Endodermal cell (in vitro differentiated cells): ENCODE results near the gene RALGAPA2. TPM values are rescaled to one million over a fixed set of nuclear protein-coding genes. Genes with fewer than 3 reads are reported as not detected.

Experiments used
- DNase-seq: peaks from one replicate; pipeline ENCODE4 v3.0.0-alpha.2; 2017
- H3K27ac ChIP-seq: 2 replicates; pipeline ENCODE4 v1.5.1; 2013; ENCODE audit warnings: mild to moderate bottlenecking, low read depth, low read length, moderate library complexity
- H3K27me3 ChIP-seq: 2 replicates; pipeline ENCODE4 v1.6.1; 2013; ENCODE audit warnings: mild to moderate bottlenecking, low read length, moderate library complexity; ENCODE audit not compliant: insufficient read depth, control insufficient read depth, poor library complexity, severe bottlenecking
- H3K36me3 ChIP-seq: 2 replicates; pipeline ENCODE4 v1.7.0; 2013; ENCODE audit warnings: mild to moderate bottlenecking, low read length, moderate library complexity; ENCODE audit not compliant: control insufficient read depth, insufficient read depth
- H3K4me1 ChIP-seq: one replicate; pipeline ENCODE4 v1.7.0; 2013; ENCODE audit warnings: low read length; ENCODE audit not compliant: control insufficient read depth, insufficient read depth
- H3K4me3 ChIP-seq: 2 replicates; pipeline ENCODE4 v1.5.1; 2013; ENCODE audit warnings: mild to moderate bottlenecking, low read length, moderate library complexity
- H3K9ac ChIP-seq: 2 replicates; pipeline ENCODE4 v1.6.1; 2013; ENCODE audit warnings: mild to moderate bottlenecking, low read length, moderate library complexity; ENCODE audit not compliant: poor library complexity, severe bottlenecking; ENCODE audit errors: extremely low read depth
- H3K9me3 ChIP-seq: 2 replicates; pipeline ENCODE4 v1.6.1; 2013; ENCODE audit warnings: mild to moderate bottlenecking, low read length, moderate library complexity; ENCODE audit not compliant: control insufficient read depth
- H3K27ac Mint-ChIP-seq: 2 replicates; pipeline ENCODE4 v1.8.0; 2020; ENCODE audit warnings: mixed read lengths
- H3K27me3 Mint-ChIP-seq: 2 replicates; pipeline ENCODE4 v1.8.0; 2021; ENCODE audit warnings: mild to moderate bottlenecking, mixed read lengths; ENCODE audit not compliant: insufficient read depth
- H3K36me3 Mint-ChIP-seq: 2 replicates; pipeline ENCODE4 v1.8.0; 2020; ENCODE audit warnings: low read depth, mixed read lengths
- H3K4me1 Mint-ChIP-seq: 2 replicates; pipeline ENCODE4 v1.8.0; 2020; ENCODE audit warnings: mixed read lengths
- H3K4me3 Mint-ChIP-seq: 2 replicates; pipeline ENCODE4 v1.8.0; 2020; ENCODE audit warnings: mild to moderate bottlenecking, moderate library complexity, mixed read lengths
- H3K9me3 Mint-ChIP-seq: 2 replicates; pipeline ENCODE4 v1.8.0; 2020; ENCODE audit warnings: mild to moderate bottlenecking, mixed read lengths
- WGBS, 2 experiments: methylation state at CpG; one replicate each; pipeline versions ENCODE4 v1.1.5 to v1.1.7; 2013; ENCODE audit warnings: missing lambda C conversion rate in 2 of 2, mixed read lengths in 1 of 2; ENCODE audit not compliant: insufficient coverage in 1 of 2, insufficient read length in 1 of 2; 5-methylcytosine and 5-hydroxymethylcytosine counted together
- total RNA-seq, 2 donors: library from RNA; stranded (reverse); fragmentation: NEBNext Ultra II Directional in 1 of 2; extraction: Animal tissue kit (Norgen Biotek cat#: 25700) in 1 of 2; gene quantifications; 2 replicates in 1 of 2; 3 replicates in 1 of 2; pipeline ENCODE4 v1.2.1, GENCODE V29; 2021
- TF ChIP-seq, protein P1 (sequence below): fragments of 200-600 bp; sonication (generic); conservative IDR thresholded peaks from 2 replicates; pipeline ENCODE4 v1.5.0; 2021; ENCODE audit warnings: antibody characterized with exemption, mild to moderate bottlenecking

Gene RALGAPA2
- total RNA-seq, 2 donors from 2014 or later: 19.5 to 24.6 TPM

DNA sequence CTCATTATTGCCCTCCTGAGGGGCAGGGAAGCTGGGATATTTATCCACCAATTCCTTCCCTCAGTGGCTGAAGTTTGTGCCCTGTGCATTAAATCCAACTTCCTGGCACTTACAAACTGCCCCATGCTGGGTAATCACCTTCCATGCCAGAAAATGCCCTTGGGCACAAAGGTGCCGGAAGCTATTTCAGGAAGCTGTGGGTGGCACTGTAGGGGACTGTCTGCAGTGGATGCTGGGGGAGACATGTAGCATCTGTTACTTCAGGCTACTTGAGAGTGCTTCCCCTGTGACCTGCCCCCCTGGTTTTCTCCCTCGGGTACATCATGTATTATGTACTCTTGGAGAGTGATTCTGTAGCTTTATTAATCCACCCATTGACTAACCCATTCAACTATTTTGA is 24.7 kb upstream of the RALGAPA2 start:
- H3K27me3 ChIP-seq: no peaks in the 10 kb centered on the region
- Mint-ChIP-seq H3K4me1 (peaks cover 7% of the 10 kb centered on the region), H3K27ac (no peak overlapping the region), H3K27me3 (peaks cover 2% of the 10 kb centered on the region), H3K9me3 (no peaks in the 10 kb centered on the region), H3K4me3 (no peak overlapping the region), H3K36me3 (no peaks in the 10 kb centered on the region)
- DNase-seq: no peak
- TF ChIP-seq, protein P1, sequence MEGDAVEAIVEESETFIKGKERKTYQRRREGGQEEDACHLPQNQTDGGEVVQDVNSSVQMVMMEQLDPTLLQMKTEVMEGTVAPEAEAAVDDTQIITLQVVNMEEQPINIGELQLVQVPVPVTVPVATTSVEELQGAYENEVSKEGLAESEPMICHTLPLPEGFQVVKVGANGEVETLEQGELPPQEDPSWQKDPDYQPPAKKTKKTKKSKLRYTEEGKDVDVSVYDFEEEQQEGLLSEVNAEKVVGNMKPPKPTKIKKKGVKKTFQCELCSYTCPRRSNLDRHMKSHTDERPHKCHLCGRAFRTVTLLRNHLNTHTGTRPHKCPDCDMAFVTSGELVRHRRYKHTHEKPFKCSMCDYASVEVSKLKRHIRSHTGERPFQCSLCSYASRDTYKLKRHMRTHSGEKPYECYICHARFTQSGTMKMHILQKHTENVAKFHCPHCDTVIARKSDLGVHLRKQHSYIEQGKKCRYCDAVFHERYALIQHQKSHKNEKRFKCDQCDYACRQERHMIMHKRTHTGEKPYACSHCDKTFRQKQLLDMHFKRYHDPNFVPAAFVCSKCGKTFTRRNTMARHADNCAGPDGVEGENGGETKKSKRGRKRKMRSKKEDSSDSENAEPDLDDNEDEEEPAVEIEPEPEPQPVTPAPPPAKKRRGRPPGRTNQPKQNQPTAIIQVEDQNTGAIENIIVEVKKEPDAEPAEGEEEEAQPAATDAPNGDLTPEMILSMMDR: no peak
- no peaks in the 10 kb centered on the region for H3K9me3 ChIP-seq
- H3K27ac ChIP-seq: no peak overlapping the region
- 83 to 96% methylated on average over 1 of the region's 2 CpGs for WGBS, 2 experiments
- no peak overlapping the region for H3K9ac ChIP-seq
- no peaks in the 10 kb centered on the region for H3K36me3 ChIP-seq
- H3K4me3 ChIP-seq: no peak overlapping the region
- no peaks in the 10 kb centered on the region for H3K4me1 ChIP-seq

DNA sequence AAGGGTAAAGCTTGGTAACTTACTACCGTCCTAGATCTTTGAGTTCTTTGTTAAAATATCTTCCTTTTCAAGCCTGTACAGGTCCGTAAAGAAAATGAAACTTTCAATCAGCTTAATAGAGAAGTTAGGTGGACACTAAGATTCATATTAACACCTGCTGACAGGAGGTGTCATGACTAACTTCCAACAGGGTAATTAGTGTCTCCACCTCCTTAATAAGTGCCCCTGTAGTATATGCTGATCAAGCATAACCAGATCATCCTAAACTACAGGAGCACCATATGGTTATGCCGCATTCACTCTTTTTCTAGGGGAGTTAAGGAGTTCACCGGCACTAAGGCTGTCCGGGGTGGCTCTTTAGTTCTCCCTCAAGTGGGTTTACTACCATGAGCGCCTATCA is 23.9 kb upstream of the RALGAPA2 start:
- H3K27me3 Mint-ChIP-seq: peaks cover under 1% of the 10 kb centered on the region
- H3K36me3 Mint-ChIP-seq: no peaks in the 10 kb centered on the region
- Histone ChIP-seq H3K4me1 (no peaks in the 10 kb centered on the region), H3K4me3 (no peak overlapping the region), H3K36me3 (no peaks in the 10 kb centered on the region), H3K27me3 (no peaks in the 10 kb centered on the region), H3K9me3 (no peaks in the 10 kb centered on the region), H3K9ac (no peak overlapping the region), H3K27ac (no peak overlapping the region)
- no peak overlapping the region for H3K27ac Mint-ChIP-seq
- 92 to 100% methylated on average over 4 to 6 of the region's 6 CpGs for WGBS, 2 experiments
- H3K4me3 Mint-ChIP-seq: no peak overlapping the region
- no peak for DNase-seq
- no peaks in the 10 kb centered on the region for H3K9me3 Mint-ChIP-seq
- peaks cover under 1% of the 10 kb centered on the region for H3K4me1 Mint-ChIP-seq
- TF ChIP-seq, protein P1: no peak

DNA sequence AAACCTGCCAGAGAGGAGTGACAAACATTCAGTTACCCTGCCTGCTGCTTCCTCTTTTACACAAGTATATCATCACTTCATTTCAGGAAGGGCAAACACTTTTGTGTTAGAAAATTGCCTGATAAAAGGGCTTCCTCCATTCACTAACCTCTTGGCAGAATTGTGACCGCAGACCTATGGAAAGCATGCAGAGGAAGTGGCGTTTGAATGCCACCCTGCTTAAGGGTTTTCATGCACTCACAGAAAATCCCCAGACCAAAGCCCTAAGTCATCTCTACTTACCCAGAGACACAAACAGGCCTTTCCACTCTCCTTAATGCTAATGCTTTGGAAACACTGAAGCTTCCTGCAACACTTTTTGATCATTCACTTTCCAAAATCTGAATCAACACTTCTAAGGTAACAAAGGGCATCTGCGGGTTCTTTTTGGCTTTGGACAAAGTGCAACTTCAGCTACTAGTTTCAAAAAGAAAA is 22.1 kb upstream of the RALGAPA2 start:
- H3K36me3 ChIP-seq: no peaks in the 10 kb centered on the region
- Mint-ChIP-seq H3K27me3 (no peaks in the 10 kb centered on the region), H3K27ac (peak overlapping the region; percentile 22), H3K4me3 (no peak overlapping the region), H3K36me3 (no peaks in the 10 kb centered on the region), H3K4me1 (no peaks in the 10 kb centered on the region), H3K9me3 (no peaks in the 10 kb centered on the region)
- no peaks in the 10 kb centered on the region for H3K4me1 ChIP-seq
- TF ChIP-seq, protein P1: no peak
- H3K4me3 ChIP-seq: no peak overlapping the region
- no peaks in the 10 kb centered on the region for H3K9me3 ChIP-seq
- H3K9ac ChIP-seq: no peak overlapping the region
- no peak overlapping the region for H3K27ac ChIP-seq
- no peaks in the 10 kb centered on the region for H3K27me3 ChIP-seq
- no peak for DNase-seq
- 72 to 75% methylated on average over 2 to 3 of the region's 3 CpGs for WGBS, 2 experiments
